Astrocyte (in vitro differentiated cells and primary cell): ENCODE results near the gene S1PR2. TPM values are rescaled to one million over a fixed set of nuclear protein-coding genes. Genes with fewer than 3 reads are reported as not detected.

Experiments used
- DNase-seq: peaks from one replicate; pipeline ENCODE4 v3.0.0-alpha.2; 2010; ENCODE audit warnings: low read depth
- FAIRE-seq: peaks from 2 replicates; lab custom pipeline; 2011; peaks lifted over from hg19 to GRCh38; lab: Jason Lieb, UNC
- H2AFZ ChIP-seq: 2 replicates; pipeline ENCODE4 v1.6.0; 2012; ENCODE audit warnings: low read depth, low read length, inconsistent platforms
- H3K27ac ChIP-seq: 2 replicates; pipeline ENCODE4 v1.5.1; 2011; ENCODE audit warnings: low read depth, low read length, inconsistent platforms
- H3K27me3 ChIP-seq: 2 replicates; pipeline ENCODE4 v1.6.0; 2011; ENCODE audit warnings: low read length, inconsistent platforms; ENCODE audit not compliant: insufficient read depth
- H3K36me3 ChIP-seq: 2 replicates; pipeline ENCODE4 v1.5.1; 2011; ENCODE audit warnings: low read length, inconsistent platforms; ENCODE audit not compliant: insufficient read depth
- H3K4me1 ChIP-seq: 2 replicates; pipeline ENCODE4 v1.5.1; 2011; ENCODE audit warnings: low read length, inconsistent platforms; ENCODE audit not compliant: insufficient read depth
- H3K4me2 ChIP-seq: 2 replicates; pipeline ENCODE4 v1.6.0; 2012; ENCODE audit warnings: low read length, inconsistent platforms
- H3K4me3 ChIP-seq: 2 replicates; pipeline ENCODE4 v1.5.1; 2011; ENCODE audit warnings: low read depth, mild to moderate bottlenecking, low read length, inconsistent platforms; ENCODE audit not compliant: insufficient read depth
- H3K79me2 ChIP-seq: 2 replicates; pipeline ENCODE4 v1.6.0; 2012; ENCODE audit warnings: mild to moderate bottlenecking, low read length, inconsistent platforms; ENCODE audit not compliant: insufficient read depth
- H3K9ac ChIP-seq: 2 replicates; pipeline ENCODE4 v1.6.0; 2012; ENCODE audit warnings: mild to moderate bottlenecking, low read length, inconsistent platforms
- H3K9me3 ChIP-seq: 2 replicates; pipeline ENCODE4 v1.5.1; 2012; ENCODE audit warnings: low read depth, mild to moderate bottlenecking, low read length, inconsistent platforms; ENCODE audit not compliant: insufficient read depth
- H4K20me1 ChIP-seq: 2 replicates; pipeline ENCODE4 v1.6.0; 2012; ENCODE audit warnings: low read length, inconsistent platforms; ENCODE audit not compliant: insufficient read depth
- H3K27ac Mint-ChIP-seq: one replicate; pipeline ENCODE4 v1.8.0; 2021; ENCODE audit warnings: mild to moderate bottlenecking, mixed read lengths; ENCODE audit not compliant: unreplicated experiment
- H3K27me3 Mint-ChIP-seq: one replicate; pipeline ENCODE4 v1.8.0; 2021; ENCODE audit warnings: low read depth, mixed read lengths; ENCODE audit not compliant: unreplicated experiment
- H3K36me3 Mint-ChIP-seq: one replicate; pipeline ENCODE4 v1.8.0; 2021; ENCODE audit warnings: low read depth, mixed read lengths; ENCODE audit not compliant: unreplicated experiment
- H3K4me1 Mint-ChIP-seq: one replicate; pipeline ENCODE4 v1.8.0; 2021; ENCODE audit warnings: low read depth, mixed read lengths; ENCODE audit not compliant: unreplicated experiment
- H3K4me3 Mint-ChIP-seq: one replicate; pipeline ENCODE4 v1.8.0; 2021; ENCODE audit warnings: mild to moderate bottlenecking, moderate library complexity, mixed read lengths; ENCODE audit not compliant: unreplicated experiment
- H3K9me3 Mint-ChIP-seq: one replicate; pipeline ENCODE4 v1.8.0; 2021; ENCODE audit warnings: mild to moderate bottlenecking, mixed read lengths; ENCODE audit not compliant: unreplicated experiment
- CTCF ChIP-seq: IDR thresholded peaks from 2 replicates; pipeline ENCODE4 v1.5.1; 2011; ENCODE audit warnings: low read depth, mild to moderate bottlenecking, inconsistent platforms, low read length, moderate library complexity; ENCODE audit not compliant: insufficient read depth
- EZH2 ChIP-seq: IDR thresholded peaks from 2 replicates; pipeline ENCODE4 v1.6.1; 2012; ENCODE audit warnings: mild to moderate bottlenecking, low read length, inconsistent platforms; ENCODE audit not compliant: insufficient read depth
- total RNA-seq: library from RNA; stranded (reverse); gene quantifications from 2 replicates; pipeline ENCODE4 v1.2.1, GENCODE V29; 2021

Gene S1PR2
- total RNA-seq, 1 donor from 2014 or later = 15.7 TPM

DNA sequence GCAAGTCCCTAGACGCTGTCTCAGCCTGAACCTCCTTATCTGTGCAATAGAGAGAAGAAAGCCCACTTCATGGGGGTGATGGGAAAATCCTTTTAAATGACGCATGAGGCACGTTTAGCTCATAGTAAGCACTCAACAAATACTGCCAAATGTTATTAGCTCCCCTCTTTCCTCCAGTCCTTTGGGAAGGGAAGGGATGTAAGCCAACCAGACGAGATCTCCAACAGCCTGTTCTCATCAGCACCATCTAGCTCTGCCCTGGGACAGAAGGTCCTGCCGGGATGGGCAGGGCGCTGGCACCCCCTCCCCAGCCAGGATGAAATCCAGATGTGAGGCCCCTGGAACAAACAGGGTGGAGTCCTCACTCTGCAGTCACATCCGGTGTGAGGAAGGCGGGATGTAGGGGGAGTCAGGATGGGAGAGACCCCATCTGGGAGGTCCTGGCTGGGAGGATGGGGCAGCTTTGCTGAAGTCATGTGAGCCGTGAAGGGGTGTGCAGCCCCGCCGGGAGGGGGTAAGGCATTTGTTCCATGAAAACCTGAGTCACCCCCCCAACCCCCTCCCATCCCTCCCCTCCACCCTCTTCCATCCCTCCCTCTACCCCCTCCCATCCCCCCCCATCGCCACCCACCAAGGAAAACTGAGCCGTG, 4.6 kb downstream of the S1PR2 start:
- Mint-ChIP-seq H3K4me1 (peaks cover 2% of the 10 kb centered on the region), H3K4me3 (no peak overlapping the region), H3K9me3 (no peaks in the 10 kb centered on the region), H3K27me3 (no peaks in the 10 kb centered on the region), H3K27ac (no peak overlapping the region), H3K36me3 (peaks cover 13% of the 10 kb centered on the region)
- Histone ChIP-seq H3K4me1 (peaks cover 8% of the 10 kb centered on the region), H4K20me1 (peaks cover 25% of the 10 kb centered on the region), H3K27ac (peak overlapping the region; percentile 50), H3K79me2 (peaks cover 23% of the 10 kb centered on the region), H3K9me3 (no peaks in the 10 kb centered on the region), H3K9ac (peak overlapping the region; percentile 20), H3K4me3 (no peak overlapping the region), H3K27me3 (no peaks in the 10 kb centered on the region), H3K4me2 (peak overlapping the region; percentile 48), H3K36me3 (no peaks in the 10 kb centered on the region), H2AFZ (no peak overlapping the region)
- peak; percentile 54 for DNase-seq
- FAIRE-seq = no peak
- TF ChIP-seq CTCF (no peak), EZH2 (no peak)

- peaks cover 8% of the 10 kb centered on the region for H3K4me1 ChIP-seq
- peaks cover 14% of the 10 kb centered on the region for H3K36me3 Mint-ChIP-seq
- peak overlapping the region; percentile 20 for H3K9ac ChIP-seq
- H4K20me1 ChIP-seq = peaks cover 25% of the 10 kb centered on the region
- no peak overlapping the region for H3K4me3 ChIP-seq
- no peaks in the 10 kb centered on the region for H3K27me3 Mint-ChIP-seq
- H3K79me2 ChIP-seq = peaks cover 23% of the 10 kb centered on the region
- H3K9me3 Mint-ChIP-seq = no peaks in the 10 kb centered on the region
- TF ChIP-seq EZH2 (no peak), CTCF (no peak)
- DNase-seq (no peak), FAIRE-seq (no peak)
- H3K4me2 ChIP-seq = peak overlapping the region; percentile 48
- no peak overlapping the region for H3K27ac Mint-ChIP-seq
- H3K4me1 Mint-ChIP-seq = peaks cover 2% of the 10 kb centered on the region
- no peaks in the 10 kb centered on the region for H3K9me3 ChIP-seq
- no peaks in the 10 kb centered on the region for H3K36me3 ChIP-seq
- H2AFZ ChIP-seq = no peak overlapping the region
- H3K27me3 ChIP-seq = no peaks in the 10 kb centered on the region
- H3K27ac ChIP-seq = peak overlapping the region; percentile 20
- H3K4me3 Mint-ChIP-seq = no peak overlapping the region
Measured at GRCh38 chr19:10226021-10226375, 5.1 kb downstream of the S1PR2 start.

- no peak for DNase-seq
- Histone ChIP-seq H3K79me2 (peaks cover 10% of the 10 kb centered on the region), H3K4me1 (peaks cover 8% of the 10 kb centered on the region), H3K9me3 (no peaks in the 10 kb centered on the region), H3K4me2 (no peak overlapping the region), H4K20me1 (peaks cover 19% of the 10 kb centered on the region), H2AFZ (no peak overlapping the region), H3K36me3 (no peaks in the 10 kb centered on the region), H3K27me3 (no peaks in the 10 kb centered on the region), H3K9ac (no peak overlapping the region), H3K4me3 (no peak overlapping the region), H3K27ac (no peak overlapping the region)
- no peak for FAIRE-seq
- peaks cover 14% of the 10 kb centered on the region for H3K36me3 Mint-ChIP-seq
- no peak for TF ChIP-seq CTCF
- no peak for TF ChIP-seq EZH2
- H3K27me3 Mint-ChIP-seq = no peaks in the 10 kb centered on the region
- H3K4me3 Mint-ChIP-seq = no peak overlapping the region
- H3K9me3 Mint-ChIP-seq = no peaks in the 10 kb centered on the region
- H3K27ac Mint-ChIP-seq = no peak overlapping the region
- H3K4me1 Mint-ChIP-seq = peaks cover 2% of the 10 kb centered on the region
Measured at GRCh38 chr19:10224337-10224736, 6.8 kb downstream of the S1PR2 start.
